GM12874 (cell line): ENCODE results near the gene STK10.

ENCODE experiments used
- CTCF ChIP-seq: IDR thresholded peaks from 2 replicates; pipeline ENCODE4 v1.5.1; 2011; ENCODE audit warnings: low read depth, mild to moderate bottlenecking, control low read depth, low read length, moderate library complexity; ENCODE audit not compliant: insufficient read depth

STK10 gene

GRCh38 chr5:172101547-172102217 is 86.3 kb downstream of the STK10 start:
- TF ChIP-seq CTCF: no peak

- no peak for TF ChIP-seq CTCF
Measured at GRCh38 chr5:172098883-172099282, 89.1 kb downstream of the STK10 start.

GRCh38 chr5:172098046-172098445 is 90.0 kb downstream of the STK10 start:
- no peak for TF ChIP-seq CTCF

GRCh38 chr5:172097356-172097755 is 90.7 kb downstream of the STK10 start:
- no peak for TF ChIP-seq CTCF

GRCh38 chr5:172096207-172096940 is 91.7 kb downstream of the STK10 start:
- TF ChIP-seq CTCF: no peak

GRCh38 chr5:172095368-172096206 is 92.4 kb downstream of the STK10 start:
- no peak for TF ChIP-seq CTCF

GRCh38 chr5:172093965-172094364 is 94.1 kb downstream of the STK10 start:
- TF ChIP-seq CTCF: no peak
